GM23338 (cell line): Measurements from ENCODE around the gene GALNT15.

Experiments
- CREB1 ChIP-seq: fragments of 250-450 bp; sonication (Bioruptor Pico); IDR thresholded peaks from 2 replicates; pipeline ENCODE4 v1.5.0; 2020; ENCODE audit warnings: low read depth, mild to moderate bottlenecking, moderate library complexity
- EZH2phosphoT487 ChIP-seq: fragments of 200-600 bp; sonication (generic); IDR thresholded peaks from one replicate; pipeline ENCODE4 v1.8.1; 2018; ENCODE audit warnings: antibody characterized with exemption; ENCODE audit not compliant: unreplicated experiment
- JUNB ChIP-seq: IDR thresholded peaks from one replicate; pipeline ENCODE4 v1.6.1; 2016; ENCODE audit warnings: antibody characterized with exemption; ENCODE audit not compliant: unreplicated experiment
- POLR2AphosphoS5 ChIP-seq: IDR thresholded peaks from 2 replicates; pipeline ENCODE4 v1.6.1; 2016; ENCODE audit warnings: antibody characterized with exemption, low read depth
- TF ChIP-seq, protein P1 (sequence below): IDR thresholded peaks from one replicate; pipeline ENCODE4 v1.6.1; 2018; ENCODE audit warnings: antibody characterized with exemption; ENCODE audit not compliant: unreplicated experiment
- TF ChIP-seq, protein P2 (sequence below), 2 experiments: fragments of 200-600 bp in 1 of 2; sonication (generic) in 1 of 2; conservative IDR thresholded peaks; 2 replicates each; pipeline versions ENCODE4 v1.5.1 to v1.6.1; 2016 to 2017; ENCODE audit warnings: antibody characterized with exemption in 2 of 2, low read depth in 2 of 2, mild to moderate bottlenecking in 2 of 2, moderate library complexity in 1 of 2
- TF ChIP-seq, protein P3 (sequence below): IDR thresholded peaks from 2 replicates; pipeline ENCODE4 v1.6.1; 2016; ENCODE audit warnings: antibody characterized with exemption

DNA sequence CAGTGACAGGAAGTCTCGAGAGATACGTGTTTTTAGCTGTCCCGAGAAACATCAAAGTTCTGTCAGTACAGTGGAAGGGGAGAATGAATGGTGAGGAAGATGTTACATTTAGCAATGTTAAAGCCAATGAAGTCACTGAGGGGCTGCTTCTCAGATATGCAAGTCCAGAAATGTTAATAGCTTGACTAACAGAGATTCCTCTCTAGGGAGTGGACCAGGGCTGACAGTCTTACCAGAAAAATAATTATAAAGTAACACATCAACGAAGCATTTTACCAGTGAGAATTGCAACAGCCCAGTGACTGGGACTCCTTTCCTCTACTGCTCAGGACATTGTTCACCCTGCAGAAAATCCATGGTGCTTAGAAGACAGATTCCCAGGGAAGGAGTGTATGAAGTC, 23.9 kb downstream of the GALNT15 start:
- TF ChIP-seq, protein P1, sequence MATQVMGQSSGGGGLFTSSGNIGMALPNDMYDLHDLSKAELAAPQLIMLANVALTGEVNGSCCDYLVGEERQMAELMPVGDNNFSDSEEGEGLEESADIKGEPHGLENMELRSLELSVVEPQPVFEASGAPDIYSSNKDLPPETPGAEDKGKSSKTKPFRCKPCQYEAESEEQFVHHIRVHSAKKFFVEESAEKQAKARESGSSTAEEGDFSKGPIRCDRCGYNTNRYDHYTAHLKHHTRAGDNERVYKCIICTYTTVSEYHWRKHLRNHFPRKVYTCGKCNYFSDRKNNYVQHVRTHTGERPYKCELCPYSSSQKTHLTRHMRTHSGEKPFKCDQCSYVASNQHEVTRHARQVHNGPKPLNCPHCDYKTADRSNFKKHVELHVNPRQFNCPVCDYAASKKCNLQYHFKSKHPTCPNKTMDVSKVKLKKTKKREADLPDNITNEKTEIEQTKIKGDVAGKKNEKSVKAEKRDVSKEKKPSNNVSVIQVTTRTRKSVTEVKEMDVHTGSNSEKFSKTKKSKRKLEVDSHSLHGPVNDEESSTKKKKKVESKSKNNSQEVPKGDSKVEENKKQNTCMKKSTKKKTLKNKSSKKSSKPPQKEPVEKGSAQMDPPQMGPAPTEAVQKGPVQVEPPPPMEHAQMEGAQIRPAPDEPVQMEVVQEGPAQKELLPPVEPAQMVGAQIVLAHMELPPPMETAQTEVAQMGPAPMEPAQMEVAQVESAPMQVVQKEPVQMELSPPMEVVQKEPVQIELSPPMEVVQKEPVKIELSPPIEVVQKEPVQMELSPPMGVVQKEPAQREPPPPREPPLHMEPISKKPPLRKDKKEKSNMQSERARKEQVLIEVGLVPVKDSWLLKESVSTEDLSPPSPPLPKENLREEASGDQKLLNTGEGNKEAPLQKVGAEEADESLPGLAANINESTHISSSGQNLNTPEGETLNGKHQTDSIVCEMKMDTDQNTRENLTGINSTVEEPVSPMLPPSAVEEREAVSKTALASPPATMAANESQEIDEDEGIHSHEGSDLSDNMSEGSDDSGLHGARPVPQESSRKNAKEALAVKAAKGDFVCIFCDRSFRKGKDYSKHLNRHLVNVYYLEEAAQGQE = no peak
- no peak for TF ChIP-seq JUNB
- TF ChIP-seq, protein P2, sequence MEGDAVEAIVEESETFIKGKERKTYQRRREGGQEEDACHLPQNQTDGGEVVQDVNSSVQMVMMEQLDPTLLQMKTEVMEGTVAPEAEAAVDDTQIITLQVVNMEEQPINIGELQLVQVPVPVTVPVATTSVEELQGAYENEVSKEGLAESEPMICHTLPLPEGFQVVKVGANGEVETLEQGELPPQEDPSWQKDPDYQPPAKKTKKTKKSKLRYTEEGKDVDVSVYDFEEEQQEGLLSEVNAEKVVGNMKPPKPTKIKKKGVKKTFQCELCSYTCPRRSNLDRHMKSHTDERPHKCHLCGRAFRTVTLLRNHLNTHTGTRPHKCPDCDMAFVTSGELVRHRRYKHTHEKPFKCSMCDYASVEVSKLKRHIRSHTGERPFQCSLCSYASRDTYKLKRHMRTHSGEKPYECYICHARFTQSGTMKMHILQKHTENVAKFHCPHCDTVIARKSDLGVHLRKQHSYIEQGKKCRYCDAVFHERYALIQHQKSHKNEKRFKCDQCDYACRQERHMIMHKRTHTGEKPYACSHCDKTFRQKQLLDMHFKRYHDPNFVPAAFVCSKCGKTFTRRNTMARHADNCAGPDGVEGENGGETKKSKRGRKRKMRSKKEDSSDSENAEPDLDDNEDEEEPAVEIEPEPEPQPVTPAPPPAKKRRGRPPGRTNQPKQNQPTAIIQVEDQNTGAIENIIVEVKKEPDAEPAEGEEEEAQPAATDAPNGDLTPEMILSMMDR (conservative IDR thresholded peaks at IDR 0.05; ENCODE audit: low read depth in 2 of 2) = no peak
- no peak for TF ChIP-seq EZH2phosphoT487
- TF ChIP-seq, protein P3, sequence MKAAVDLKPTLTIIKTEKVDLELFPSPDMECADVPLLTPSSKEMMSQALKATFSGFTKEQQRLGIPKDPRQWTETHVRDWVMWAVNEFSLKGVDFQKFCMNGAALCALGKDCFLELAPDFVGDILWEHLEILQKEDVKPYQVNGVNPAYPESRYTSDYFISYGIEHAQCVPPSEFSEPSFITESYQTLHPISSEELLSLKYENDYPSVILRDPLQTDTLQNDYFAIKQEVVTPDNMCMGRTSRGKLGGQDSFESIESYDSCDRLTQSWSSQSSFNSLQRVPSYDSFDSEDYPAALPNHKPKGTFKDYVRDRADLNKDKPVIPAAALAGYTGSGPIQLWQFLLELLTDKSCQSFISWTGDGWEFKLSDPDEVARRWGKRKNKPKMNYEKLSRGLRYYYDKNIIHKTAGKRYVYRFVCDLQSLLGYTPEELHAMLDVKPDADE = no peak
- no peak for TF ChIP-seq POLR2AphosphoS5
- no peak for TF ChIP-seq CREB1 (CRISPR knock-in tag)
